Hematopoietic multipotent progenitor cell treated with erythropoietin and hydrocortisone succinate and interleukin-3 and kit ligand, for 15 days (in vitro differentiated cells): ENCODE results near the gene TXNIP.
A peak's percentile ranks its signal among the peaks of the same experiment; 100 is the strongest.

Experiments used
- DNase-seq: peaks from one replicate; pipeline ENCODE4 v3.0.0-alpha.2; 2015; ENCODE audit warnings: low spot score

Gene TXNIP

GRCh38 chr1:145962157-145963102 is 33.9 kb downstream of the TXNIP start:
- no peak for DNase-seq

- no peak for DNase-seq
Observed at GRCh38 chr1:145961425-145962156, 34.8 kb downstream of the TXNIP start.

GRCh38 chr1:145961109-145961424 is 35.3 kb downstream of the TXNIP start:
- DNase-seq, result no peak

- DNase-seq, result no peak
Observed at GRCh38 chr1:145960468-145961108, 35.8 kb downstream of the TXNIP start.

GRCh38 chr1:145959957-145960467 is 36.4 kb downstream of the TXNIP start:
- DNase-seq, result no peak

- DNase-seq, result no peak
Observed at GRCh38 chr1:145959333-145959732, 37.0 kb downstream of the TXNIP start.

GRCh38 chr1:145958734-145959133 is 37.6 kb downstream of the TXNIP start:
- DNase-seq, result no peak

- DNase-seq, result peak; percentile 97
Observed at GRCh38 chr1:145957443-145958319, 38.7 kb downstream of the TXNIP start, which contains the start of gene LIX1L. LIX1L (minus strand) TSS chr1:145958017; CDS start chr1:145957927, 90 bp downstream.

- no peak for DNase-seq
Observed at GRCh38 chr1:145956781-145957442, 39.5 kb downstream of the TXNIP start.

GRCh38 chr1:145956361-145956760 is 40.0 kb downstream of the TXNIP start:
- no peak for DNase-seq

GRCh38 chr1:145955436-145955835 is 40.9 kb downstream of the TXNIP start:
- DNase-seq, result no peak

- DNase-seq, result no peak
Observed at GRCh38 chr1:145953861-145954260, 42.5 kb downstream of the TXNIP start.

GRCh38 chr1:145952903-145953302 is 43.5 kb downstream of the TXNIP start:
- no peak for DNase-seq

- DNase-seq, result no peak
Observed at GRCh38 chr1:145951526-145951925, 44.9 kb downstream of the TXNIP start.

GRCh38 chr1:145949219-145949618 is 47.2 kb downstream of the TXNIP start:
- no peak for DNase-seq

- no peak for DNase-seq
Observed at GRCh38 chr1:145947551-145947950, 48.8 kb downstream of the TXNIP start.

GRCh38 chr1:145946477-145946986 is 49.8 kb downstream of the TXNIP start:
- DNase-seq, result no peak

- DNase-seq, result no peak
Observed at GRCh38 chr1:145944532-145944931, 51.8 kb downstream of the TXNIP start.

- DNase-seq, result no peak
Observed at GRCh38 chr1:145942871-145943270, 53.5 kb downstream of the TXNIP start.
